Chondrocyte (in vitro differentiated cells): ENCODE data around the gene MDM1. TPM values are rescaled to one million over a fixed set of nuclear protein-coding genes. Genes with fewer than 3 reads are reported as not detected.

Source experiments
- DNase-seq: peaks from one replicate; pipeline ENCODE4 v3.0.0; 2021; ENCODE audit warnings: mixed read lengths, low spot score
- H3K27ac Mint-ChIP-seq: one replicate; pipeline ENCODE4 v1.8.0; 2021; ENCODE audit warnings: mild to moderate bottlenecking, moderate library complexity, mixed read lengths; ENCODE audit not compliant: unreplicated experiment
- H3K27me3 Mint-ChIP-seq: 2 replicates; pipeline ENCODE4 v1.8.0; 2021; ENCODE audit warnings: low read depth, mixed read lengths
- H3K36me3 Mint-ChIP-seq: 2 replicates; pipeline ENCODE4 v1.8.0; 2021; ENCODE audit warnings: low read depth, mixed read lengths
- H3K4me1 Mint-ChIP-seq: 2 replicates; pipeline ENCODE4 v1.8.0; 2021; ENCODE audit warnings: low read depth, mild to moderate bottlenecking, mixed read lengths
- H3K4me3 Mint-ChIP-seq: one replicate; pipeline ENCODE4 v1.8.0; 2021; ENCODE audit warnings: mild to moderate bottlenecking, moderate library complexity, mixed read lengths; ENCODE audit not compliant: unreplicated experiment
- H3K9me3 Mint-ChIP-seq: 2 replicates; pipeline ENCODE4 v1.8.0; 2021; ENCODE audit warnings: low read depth, mixed read lengths
- total RNA-seq: library from RNA; stranded (reverse); gene quantifications from 3 replicates; pipeline ENCODE4 v1.2.1, GENCODE V29; 2021
- TF ChIP-seq, protein P1 (sequence below): fragments of 200-600 bp; sonication (generic); IDR thresholded peaks from 2 replicates; pipeline ENCODE4 v1.5.0; 2021; ENCODE audit warnings: antibody characterized with exemption, mild to moderate bottlenecking, moderate library complexity

Gene MDM1
- total RNA-seq, 1 donor from 2014 or later, result 9.5 TPM

DNA sequence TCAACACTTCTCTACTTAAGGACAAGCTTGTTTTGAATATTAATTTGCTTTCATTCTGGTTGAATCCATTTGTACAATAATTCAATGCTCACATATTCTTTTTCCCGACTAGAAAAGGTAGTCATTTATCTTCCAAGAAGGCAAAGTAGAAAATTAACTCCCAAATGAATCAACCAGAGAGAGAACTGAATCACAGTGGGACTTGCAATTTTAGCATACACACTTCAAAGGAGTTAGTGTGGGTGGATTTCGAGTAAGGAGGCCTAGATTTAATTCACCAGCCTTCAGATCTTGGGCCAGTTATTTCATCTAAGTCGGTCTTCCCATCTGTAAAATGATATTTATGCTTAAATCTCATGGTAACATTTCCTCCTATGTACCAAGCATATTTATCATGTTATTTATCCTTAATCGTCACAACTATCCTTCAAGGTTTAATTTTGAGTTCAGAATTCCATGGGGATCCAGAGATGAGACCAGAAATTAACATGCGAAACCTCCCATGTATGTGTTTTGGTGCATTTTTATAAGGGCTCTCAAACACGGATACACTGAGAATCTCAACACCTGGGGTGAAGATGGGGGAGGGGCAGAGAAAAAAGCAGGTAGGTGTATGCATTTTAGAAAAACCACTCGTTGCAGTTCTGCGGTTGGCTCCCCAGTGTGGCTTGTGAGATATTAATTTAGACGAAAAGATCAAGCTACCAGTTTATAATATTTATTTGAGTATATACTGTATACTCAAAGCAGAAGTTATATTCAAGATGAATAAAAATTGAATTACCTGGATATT lies 39.8 kb downstream of the MDM1 start:
- Mint-ChIP-seq H3K36me3 (peaks cover 7% of the 10 kb centered on the region), H3K4me1 (peaks cover 19% of the 10 kb centered on the region), H3K4me3 (no peak overlapping the region), H3K27ac (no peak overlapping the region), H3K27me3 (no peaks in the 10 kb centered on the region), H3K9me3 (no peaks in the 10 kb centered on the region)
- DNase-seq, result no peak
- TF ChIP-seq, protein P1, sequence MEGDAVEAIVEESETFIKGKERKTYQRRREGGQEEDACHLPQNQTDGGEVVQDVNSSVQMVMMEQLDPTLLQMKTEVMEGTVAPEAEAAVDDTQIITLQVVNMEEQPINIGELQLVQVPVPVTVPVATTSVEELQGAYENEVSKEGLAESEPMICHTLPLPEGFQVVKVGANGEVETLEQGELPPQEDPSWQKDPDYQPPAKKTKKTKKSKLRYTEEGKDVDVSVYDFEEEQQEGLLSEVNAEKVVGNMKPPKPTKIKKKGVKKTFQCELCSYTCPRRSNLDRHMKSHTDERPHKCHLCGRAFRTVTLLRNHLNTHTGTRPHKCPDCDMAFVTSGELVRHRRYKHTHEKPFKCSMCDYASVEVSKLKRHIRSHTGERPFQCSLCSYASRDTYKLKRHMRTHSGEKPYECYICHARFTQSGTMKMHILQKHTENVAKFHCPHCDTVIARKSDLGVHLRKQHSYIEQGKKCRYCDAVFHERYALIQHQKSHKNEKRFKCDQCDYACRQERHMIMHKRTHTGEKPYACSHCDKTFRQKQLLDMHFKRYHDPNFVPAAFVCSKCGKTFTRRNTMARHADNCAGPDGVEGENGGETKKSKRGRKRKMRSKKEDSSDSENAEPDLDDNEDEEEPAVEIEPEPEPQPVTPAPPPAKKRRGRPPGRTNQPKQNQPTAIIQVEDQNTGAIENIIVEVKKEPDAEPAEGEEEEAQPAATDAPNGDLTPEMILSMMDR, result no peak

DNA sequence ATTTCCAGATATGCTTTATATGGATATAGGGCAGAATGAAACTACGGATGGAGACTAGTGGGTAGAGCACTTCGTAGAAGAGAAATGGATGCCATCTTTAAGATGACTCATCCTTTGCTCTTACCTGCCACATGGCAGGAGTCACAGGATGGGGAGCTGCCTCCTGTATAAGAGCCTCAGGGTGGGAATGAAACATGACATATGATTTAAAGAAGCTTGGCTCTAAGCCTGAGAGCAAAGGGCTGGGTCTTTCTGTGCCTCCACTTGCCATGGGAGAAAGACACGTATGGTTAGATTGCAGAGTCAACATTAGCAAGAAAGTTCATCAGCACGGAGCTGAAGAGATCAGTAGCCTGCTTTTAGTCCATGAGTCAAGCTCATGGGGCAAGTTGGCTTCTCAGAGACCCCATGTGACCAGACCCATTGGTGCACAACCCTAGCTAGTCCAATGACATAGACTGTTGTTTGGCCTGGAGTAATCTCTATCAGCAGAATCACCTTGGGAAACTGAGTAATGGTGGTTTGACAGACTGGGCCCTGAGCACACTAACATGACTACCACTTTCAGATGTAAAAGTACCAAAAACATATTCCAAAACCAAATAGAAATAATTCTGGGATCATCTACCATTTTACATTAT lies 40.6 kb downstream of the MDM1 start:
- TF ChIP-seq, protein P1, result no peak
- no peak for DNase-seq

DNA sequence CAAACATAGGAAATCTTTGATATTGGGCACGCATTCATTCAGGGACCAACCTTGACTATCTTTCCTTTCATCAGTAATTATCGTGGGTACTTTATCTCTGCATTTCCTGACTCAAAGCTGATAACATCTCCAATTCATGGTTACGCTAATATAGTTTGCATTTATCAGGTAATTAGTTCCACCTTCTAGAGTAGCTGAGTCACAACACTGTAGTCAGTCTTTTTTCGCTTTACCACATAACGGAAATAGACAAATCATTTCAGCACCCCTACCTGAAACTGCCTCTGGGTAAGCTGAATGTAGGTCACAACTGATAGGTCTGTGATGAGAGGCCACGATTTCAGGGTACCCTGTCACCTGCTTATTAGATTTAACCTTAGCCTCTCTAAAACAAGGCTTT lies 42.0 kb downstream of the MDM1 start:
- DNase-seq, result no peak
- no peak overlapping the region for H3K27ac Mint-ChIP-seq
- H3K4me1 Mint-ChIP-seq, result peaks cover 12% of the 10 kb centered on the region
- no peaks in the 10 kb centered on the region for H3K27me3 Mint-ChIP-seq
- TF ChIP-seq, protein P1, result no peak
- H3K36me3 Mint-ChIP-seq, result peaks cover 5% of the 10 kb centered on the region
- H3K9me3 Mint-ChIP-seq, result no peaks in the 10 kb centered on the region
- no peak overlapping the region for H3K4me3 Mint-ChIP-seq

More for the DNA sequence above, 40.6 kb downstream of the MDM1 start:
- Mint-ChIP-seq H3K36me3 (peaks cover 5% of the 10 kb centered on the region), H3K27ac (no peak overlapping the region), H3K9me3 (no peaks in the 10 kb centered on the region), H3K27me3 (no peaks in the 10 kb centered on the region), H3K4me1 (peaks cover 19% of the 10 kb centered on the region), H3K4me3 (no peak overlapping the region)

DNA sequence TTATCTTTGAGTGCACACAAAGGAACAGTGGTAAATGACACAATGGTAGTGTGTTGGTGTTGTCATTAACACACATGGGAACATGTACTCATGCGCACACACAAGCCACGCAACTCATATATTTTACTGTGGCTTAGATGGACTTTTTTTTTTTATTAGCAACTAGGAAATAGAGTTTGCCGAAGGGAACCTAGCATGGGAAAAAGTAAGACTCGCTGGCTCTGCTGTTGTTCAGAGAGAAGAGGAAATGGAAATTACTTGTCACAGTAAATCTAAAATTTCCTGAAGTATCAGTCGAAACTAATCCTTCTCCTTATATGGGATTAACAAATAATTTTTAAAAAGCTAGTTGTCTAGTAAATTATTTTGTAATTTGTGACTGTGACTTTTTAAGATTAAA lies 45.1 kb downstream of the MDM1 start:
- H3K4me1 Mint-ChIP-seq, result no peaks in the 10 kb centered on the region
- no peak overlapping the region for H3K4me3 Mint-ChIP-seq
- H3K27ac Mint-ChIP-seq, result no peak overlapping the region
- H3K9me3 Mint-ChIP-seq, result no peaks in the 10 kb centered on the region
- H3K27me3 Mint-ChIP-seq, result no peaks in the 10 kb centered on the region
- TF ChIP-seq, protein P1, result no peak
- no peak for DNase-seq
- peaks cover 1% of the 10 kb centered on the region for H3K36me3 Mint-ChIP-seq

DNA sequence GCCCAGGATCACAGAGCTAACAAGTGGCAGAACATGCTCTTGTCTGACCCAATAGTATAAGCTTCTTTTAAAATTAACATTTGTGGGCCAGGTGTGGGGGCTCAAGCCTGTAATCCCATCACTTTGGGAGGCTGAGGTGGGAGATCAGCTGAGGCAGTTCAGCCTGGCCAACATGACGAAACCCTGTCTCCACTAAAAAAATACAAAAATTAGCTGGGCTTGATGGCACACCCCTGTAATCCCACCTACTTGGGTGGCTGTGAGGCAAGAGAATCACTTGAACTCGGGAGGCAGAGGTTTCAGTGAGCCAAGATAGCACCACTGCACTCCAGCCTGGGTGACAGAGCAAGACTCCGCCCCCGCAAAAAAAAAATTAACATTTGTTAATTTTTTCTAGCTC lies 45.8 kb downstream of the MDM1 start:
- peaks cover under 1% of the 10 kb centered on the region for H3K36me3 Mint-ChIP-seq
- no peaks in the 10 kb centered on the region for H3K9me3 Mint-ChIP-seq
- H3K27ac Mint-ChIP-seq, result no peak overlapping the region
- TF ChIP-seq, protein P1, result no peak
- H3K4me3 Mint-ChIP-seq, result no peak overlapping the region
- no peaks in the 10 kb centered on the region for H3K27me3 Mint-ChIP-seq
- H3K4me1 Mint-ChIP-seq, result no peaks in the 10 kb centered on the region
- no peak for DNase-seq
